ENCODE data around the gene TMEM207.

Gene TMEM207

DNA sequence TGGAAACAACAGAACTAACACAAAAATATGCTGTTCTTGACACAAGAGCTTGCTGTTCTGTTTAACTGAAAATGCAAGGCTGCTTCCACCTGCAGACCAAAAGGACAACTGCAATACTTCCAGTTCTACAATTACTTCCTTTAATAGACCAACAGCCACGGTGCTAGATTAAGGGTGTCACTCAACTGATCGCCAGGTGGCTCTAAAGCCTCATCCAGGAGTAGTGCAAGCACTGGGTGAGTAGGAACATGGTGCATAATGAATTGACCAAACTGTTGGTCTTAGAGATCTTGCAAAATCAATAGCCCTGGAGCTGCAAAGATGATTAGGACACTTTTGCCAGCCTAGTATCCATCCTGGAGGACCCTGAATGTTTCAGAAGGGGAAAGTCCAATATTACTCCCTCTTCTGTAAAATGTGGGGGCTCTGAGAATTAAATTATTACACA is 65.4 kb downstream of the TMEM207 start:
- no peak for DNase-seq (ENCODE audit: low spot score)

DNA sequence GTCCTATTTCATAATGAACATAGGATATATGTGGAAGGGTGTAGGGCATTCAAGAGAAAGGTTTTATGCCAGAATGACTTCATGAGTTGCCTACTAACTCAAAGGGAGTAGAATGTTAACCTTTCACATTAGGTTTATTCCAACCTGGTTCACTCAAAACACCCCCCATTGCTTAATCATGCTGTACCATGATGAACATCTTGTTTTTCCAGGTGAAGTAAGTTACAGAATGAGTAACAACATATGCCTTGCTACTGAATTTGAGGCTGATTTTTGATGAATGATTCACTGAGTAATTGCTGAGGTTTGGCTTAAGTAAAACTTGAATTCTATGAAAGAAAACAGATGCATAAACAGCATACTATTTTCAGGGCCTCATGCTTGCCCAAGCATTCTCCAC is 67.6 kb downstream of the TMEM207 start:
- DNase-seq (ENCODE audit: low spot score) = no peak

GRCh38 chr3:190381441-190381840 is 68.3 kb downstream of the TMEM207 start:
- DNase-seq (ENCODE audit: low spot score) = no peak

DNA sequence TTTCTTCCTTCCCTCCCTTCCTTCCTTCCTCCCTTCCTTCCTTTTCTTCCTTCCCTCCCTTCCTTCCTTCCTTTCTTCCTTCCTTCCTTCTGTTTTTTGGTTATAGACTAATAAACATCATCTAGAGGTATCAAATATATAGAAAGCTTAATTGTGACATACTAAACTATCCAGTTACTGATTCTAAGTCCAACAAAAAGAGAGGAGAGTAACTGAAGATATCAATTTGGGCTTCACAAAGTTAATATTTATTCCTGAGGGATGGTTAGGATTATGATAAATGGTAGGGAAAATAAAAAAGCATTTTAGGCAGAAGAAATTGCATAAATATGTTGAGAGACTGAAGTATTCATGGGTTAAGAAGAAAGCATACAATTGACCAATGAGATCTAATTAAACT is 69.5 kb downstream of the TMEM207 start:
- DNase-seq (ENCODE audit: low spot score) = no peak

Measured in hematopoietic multipotent progenitor cell treated with erythropoietin and hydrocortisone succinate and interleukin-3 and kit ligand, for 15 days (in vitro differentiated cells).